GM11168 (cell line): ENCODE measurements around the gene HS6ST3.
"Not testable (repeated sequence)": the region's sequence is repeated elsewhere in the genome, so short reads cannot be mapped to it uniquely, and the experiment has no call there.

ENCODE experiments used
- in situ Hi-C: fragments of 300-500 bp; cut with MboI; formaldehyde crosslinking; loops from one replicate; pipeline ENCODE4 v1.12.0; 2022; ENCODE audit warnings: low sequenced_read_pairs; ENCODE audit not compliant: unreplicated experiment

Gene HS6ST3

DNA sequence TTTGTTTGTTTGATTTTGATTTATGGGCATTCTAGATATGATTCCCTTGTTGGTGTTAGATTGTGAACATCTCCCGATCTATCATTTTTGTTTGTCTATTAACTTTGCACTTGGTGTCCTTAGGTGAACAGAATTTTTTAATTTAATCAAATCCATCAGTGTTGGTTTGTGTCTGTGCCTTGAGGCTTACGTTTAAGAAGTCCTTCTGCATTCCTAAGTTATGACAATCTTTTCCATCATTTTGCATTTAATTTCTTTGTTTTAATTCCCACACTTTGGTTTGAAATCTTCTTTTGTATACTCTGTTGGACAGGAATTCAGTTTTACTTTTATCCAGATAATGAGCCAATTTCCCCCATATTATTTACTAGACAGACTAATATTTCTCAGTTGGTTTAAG, 421.7 kb downstream of the HS6ST3 start:
- in situ Hi-C loops, result no loop called here

DNA sequence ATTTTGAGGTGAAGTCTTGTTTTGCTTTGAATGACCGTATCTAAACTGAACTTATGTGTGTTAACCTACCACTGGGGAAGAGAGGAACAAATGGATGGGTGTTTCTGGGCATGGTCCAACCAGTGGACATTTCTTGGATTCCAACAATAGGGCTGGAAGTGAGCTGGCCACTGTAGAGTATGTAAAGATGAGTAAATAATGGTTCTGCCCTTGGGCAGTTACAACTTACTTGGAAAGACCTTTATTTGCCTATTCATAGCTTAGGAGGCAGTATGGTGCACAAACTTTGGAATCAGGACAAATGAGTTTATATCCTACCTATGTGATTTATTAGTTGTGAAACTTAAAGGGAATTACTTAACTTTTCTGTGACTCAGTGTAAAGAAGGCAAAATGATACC, 429.5 kb downstream of the HS6ST3 start:
- in situ Hi-C loops, result no loop called here

DNA sequence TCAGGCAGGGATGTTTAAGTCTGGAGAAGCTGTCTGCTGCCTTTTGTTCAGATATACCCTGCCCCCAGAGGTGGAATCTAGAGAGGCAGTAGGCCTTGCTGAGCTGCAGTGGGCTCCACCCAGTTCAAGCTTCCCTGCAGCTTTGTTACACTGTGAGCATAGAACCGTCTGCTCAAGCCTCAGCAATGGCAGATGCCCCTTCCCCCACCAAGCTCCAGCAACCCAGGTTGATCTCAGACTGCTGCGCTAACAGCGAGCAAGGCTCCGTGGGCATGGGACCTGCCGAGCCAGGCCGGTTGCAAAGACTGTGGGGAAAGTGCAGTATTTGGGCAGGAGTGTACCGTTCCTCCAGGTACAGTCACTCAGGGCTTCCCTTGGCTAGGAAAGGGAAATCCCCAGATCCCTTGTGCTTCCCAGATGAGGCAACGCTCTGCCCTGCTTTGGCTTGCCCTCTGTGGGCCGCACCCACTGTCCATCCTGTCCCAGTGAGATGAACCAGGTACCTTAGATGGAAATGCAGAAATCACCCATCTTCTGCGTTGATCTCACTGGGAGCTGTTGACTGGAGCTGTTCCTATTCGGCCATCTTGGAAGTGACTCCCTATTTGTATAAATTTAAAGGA, 434.6 kb downstream of the HS6ST3 start:
- in situ Hi-C loops, result not testable (repeated sequence)

DNA sequence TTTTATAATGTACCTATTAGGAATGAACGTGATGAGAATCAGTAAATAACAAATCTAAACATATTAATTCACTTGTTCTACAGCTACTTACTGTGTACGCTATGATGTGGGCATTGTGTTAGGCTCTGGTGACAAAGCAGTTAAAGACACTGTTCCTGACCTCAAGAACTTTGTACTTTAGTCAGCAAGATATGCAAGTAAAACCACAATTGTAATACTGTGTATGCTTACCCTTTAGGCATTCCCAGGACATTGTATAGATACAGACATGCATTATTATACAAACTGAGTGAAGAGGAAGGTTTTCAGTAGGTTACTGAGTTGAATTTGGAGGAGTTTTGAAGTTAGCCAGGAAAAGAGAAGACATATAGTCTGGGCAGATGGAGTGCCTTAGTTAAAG, 435.8 kb downstream of the HS6ST3 start:
- in situ Hi-C loops, result no loop called here

DNA sequence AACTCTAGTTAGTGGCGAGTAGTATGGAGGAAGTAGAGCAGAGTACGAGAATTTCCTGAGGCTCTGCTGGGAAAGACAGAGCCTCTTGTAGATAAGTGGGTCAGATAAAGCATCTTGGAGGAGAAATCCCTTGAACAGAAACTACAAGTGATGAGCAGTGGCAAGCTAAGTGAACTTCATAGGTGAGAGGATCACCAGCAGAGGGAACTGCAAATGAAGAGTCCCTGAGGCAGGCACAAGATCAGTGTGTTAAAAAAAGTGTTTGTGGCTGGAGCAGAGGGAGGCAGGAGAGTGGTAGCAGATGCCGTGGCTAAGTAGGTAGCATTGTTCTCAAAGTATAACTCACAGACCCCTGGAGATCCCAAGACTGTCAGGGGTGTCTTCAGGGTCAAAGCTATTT, 437.6 kb downstream of the HS6ST3 start:
- in situ Hi-C loops, result no loop called here

DNA sequence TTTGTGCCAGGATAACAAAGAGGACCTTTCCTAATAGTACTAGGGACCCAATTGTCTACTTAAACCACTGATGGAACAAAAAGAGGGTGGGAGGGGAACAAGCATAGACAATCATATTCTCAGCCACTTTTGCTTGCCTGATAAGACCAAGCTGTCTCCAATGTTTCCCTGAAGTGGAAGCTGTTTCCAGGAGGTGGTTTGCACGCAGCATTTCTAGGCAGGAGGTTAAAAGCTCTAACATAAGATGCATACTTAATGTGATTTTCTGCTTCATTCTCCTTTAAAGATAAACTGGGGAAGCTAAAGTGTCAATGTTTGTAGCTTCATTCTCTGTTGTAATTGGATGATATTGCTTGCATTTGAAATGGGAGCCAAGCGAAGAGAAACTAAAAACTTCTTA, 442.9 kb downstream of the HS6ST3 start:
- in situ Hi-C loops, result no loop called here

DNA sequence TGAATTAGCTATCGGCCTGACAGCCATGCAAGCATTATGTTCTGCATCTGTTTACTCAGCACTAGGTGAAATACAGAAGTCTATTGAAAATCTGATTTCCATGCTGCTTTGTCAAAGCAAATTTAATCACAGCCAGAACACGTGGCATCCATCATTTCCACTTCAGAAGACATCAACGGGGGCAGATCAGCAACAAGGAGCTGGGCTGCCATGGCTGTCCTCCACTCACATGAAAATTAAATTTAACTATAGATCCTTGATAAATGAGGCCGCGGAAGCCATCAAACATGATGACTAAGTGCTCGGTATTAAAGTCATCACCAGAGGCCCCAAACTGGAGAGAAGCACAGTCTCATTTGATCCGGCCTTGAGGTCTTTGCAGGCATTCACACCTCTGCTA, 443.5 kb downstream of the HS6ST3 start:
- in situ Hi-C loops, result no loop called here

DNA sequence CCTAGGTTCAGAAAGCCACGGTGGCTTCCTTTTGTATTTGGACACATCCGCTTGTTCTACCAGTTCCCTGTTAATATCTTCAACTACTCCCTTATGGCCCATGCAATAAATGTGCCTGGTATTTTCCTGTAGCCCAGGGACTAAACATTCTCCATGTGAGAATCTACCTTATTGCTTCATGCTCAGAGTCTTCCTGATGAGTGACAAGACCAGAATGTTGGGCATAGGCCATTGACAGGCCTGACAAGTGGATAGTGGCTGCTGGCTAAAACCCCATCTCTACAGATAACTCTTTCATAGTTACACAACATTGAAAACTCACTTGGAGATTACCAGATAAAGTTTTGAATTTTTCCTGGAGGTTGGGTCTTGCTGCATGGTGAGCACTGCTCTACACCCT, 449.9 kb downstream of the HS6ST3 start:
- in situ Hi-C loops, result no loop called here

DNA sequence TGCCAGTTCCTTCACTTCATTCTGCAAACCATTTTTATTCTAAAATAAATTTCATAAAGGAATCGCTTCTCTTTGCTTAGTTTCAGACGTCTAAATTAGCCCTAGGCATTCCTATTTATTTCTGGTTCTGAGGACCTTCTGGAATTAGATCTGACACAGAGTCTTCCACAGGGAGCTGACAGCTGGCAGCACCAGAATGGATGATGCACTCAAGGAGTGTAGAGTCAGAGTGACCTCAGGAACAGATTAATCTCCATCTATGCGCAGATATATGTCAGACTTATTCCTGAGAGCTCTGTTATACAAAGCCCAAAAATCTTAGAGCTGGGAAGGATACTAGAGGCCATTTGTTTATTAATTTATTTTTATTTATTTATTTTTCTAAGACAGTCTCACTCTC, 450.8 kb downstream of the HS6ST3 start:
- in situ Hi-C loops, result no loop called here

DNA sequence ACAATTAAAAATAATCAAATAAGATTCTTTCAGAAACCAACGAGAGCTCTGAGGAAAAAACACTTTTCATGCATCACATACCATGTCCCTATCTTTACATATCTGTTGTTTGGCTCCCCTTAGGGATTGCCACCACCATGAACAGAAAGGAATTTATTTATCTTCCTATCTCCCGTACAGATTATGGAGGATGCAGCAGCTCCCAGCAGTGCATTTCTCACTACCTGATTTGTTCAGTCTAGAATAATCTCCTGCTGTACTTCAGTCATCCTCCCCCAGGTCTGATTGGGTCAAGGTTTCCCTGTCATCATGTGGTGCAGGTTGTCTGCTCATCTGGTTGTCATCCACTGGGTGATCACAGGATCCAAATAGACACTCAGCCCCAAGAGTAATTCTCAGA, 453.1 kb downstream of the HS6ST3 start:
- in situ Hi-C loops, result no loop called here

DNA sequence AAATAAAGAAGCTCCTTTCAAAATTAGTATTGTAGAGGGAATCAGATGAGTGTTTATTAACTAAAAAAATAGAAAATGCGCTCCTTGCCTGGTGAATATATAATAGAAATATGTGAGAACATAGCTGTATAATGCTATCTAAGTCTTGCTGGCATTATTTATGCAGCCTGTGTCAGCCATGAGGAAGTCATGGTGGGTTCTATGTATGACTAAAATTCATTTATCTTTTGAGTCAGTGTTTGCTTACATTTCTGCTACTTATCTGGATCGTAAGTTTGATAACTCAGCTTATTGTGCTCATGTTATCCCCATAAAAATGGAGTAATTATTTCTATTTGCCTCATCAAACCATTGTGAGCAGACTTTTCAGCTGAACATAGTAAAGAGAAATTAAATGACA, 455.1 kb downstream of the HS6ST3 start:
- in situ Hi-C loops, result no loop called here

DNA sequence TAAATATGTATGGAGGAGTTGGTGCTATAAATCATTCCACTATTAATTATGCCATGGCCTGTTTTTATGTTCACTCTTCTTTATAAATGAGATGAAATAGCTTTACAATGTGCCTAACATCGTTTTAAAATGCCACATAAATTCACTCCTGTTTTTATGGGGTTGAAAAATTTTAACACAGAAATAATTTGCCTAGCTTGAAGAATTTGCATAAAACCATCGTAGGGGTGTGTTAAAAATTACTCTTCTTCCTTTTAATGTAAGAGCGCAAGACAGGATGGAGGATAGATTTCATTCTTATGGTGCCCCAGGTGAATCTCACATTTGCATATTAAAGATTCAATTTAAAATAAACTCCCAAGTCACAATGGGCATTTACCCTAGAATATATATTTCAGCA, 456.6 kb downstream of the HS6ST3 start:
- in situ Hi-C loops, result no loop called here

DNA sequence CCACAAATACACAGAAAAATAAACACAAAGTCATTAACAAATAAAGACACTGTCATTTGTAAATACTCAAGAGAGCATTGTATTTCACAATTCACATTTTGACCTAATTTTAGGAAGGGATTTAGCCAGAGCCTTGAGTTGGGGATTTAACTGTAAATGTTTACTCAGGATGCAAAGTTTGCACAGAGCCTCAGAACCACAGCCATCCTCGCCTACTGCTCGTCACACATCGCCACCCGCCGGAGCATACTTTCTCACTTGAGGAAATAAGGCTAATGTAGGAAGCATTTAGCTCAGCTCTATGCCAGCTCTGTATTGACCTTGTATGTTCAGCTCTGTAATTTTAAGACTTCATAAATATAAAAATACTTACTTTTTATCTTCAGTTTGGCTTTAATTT, 461.6 kb downstream of the HS6ST3 start:
- in situ Hi-C loops, result no loop called here

DNA sequence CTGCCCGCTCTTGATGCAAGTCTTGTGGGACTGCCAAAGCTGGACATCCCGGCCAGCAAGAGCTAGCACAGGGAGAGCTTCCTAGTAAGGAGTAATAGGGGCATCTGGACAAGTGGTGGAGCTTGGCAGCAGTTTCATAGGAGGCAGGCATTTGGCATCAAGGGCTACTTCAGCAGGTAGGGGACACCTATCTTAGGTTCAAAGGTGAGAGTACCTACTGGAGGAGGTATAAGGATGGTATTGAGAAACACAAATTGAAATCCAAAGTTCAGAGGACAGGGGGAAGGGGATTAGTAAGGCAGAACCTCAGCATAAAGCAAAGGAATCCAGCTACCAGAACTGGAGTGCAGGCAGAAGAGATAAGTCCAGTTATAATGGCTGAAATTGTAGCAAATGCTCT, 462.7 kb downstream of the HS6ST3 start:
- in situ Hi-C loops, result no loop called here

DNA sequence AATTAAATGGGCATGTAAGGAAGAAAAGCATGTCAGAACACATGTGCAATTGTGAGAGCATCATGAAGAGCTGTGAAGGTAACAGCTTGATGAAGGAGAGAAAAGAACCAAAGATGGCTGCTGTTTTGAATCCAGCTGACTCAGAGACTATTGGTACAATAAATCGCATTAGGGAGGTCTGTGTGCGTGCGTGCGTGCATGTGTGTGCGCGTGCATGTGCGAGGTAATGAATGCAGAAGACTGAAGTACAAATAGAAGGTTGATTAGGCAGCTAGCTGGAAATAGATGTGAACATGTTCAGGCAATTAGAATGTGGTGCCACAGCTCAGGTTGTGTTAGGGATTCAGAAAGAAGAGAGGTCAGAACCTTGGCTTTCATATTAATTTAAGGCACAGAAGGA, 463.9 kb downstream of the HS6ST3 start:
- in situ Hi-C loops, result no loop called here

DNA sequence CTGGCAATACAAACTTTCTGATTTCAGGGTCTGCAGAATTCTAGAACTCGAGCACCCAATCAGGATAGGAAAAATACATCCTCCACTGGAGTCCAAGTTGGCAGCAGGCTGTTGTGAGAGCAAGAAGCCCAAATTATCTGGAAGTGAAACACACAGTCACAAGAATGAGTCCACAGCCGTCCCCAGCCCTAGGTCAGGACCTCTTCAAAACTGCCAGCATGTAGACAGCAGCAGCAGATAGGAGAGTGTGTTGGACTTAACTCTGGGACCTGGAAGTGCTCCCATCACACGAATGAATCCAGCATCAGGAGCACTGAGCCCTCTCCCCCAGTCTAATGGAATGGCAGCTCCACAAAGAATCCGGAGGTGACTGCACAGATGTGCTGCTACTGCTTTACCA, 483.7 kb downstream of the HS6ST3 start:
- in situ Hi-C loops, result no loop called here

DNA sequence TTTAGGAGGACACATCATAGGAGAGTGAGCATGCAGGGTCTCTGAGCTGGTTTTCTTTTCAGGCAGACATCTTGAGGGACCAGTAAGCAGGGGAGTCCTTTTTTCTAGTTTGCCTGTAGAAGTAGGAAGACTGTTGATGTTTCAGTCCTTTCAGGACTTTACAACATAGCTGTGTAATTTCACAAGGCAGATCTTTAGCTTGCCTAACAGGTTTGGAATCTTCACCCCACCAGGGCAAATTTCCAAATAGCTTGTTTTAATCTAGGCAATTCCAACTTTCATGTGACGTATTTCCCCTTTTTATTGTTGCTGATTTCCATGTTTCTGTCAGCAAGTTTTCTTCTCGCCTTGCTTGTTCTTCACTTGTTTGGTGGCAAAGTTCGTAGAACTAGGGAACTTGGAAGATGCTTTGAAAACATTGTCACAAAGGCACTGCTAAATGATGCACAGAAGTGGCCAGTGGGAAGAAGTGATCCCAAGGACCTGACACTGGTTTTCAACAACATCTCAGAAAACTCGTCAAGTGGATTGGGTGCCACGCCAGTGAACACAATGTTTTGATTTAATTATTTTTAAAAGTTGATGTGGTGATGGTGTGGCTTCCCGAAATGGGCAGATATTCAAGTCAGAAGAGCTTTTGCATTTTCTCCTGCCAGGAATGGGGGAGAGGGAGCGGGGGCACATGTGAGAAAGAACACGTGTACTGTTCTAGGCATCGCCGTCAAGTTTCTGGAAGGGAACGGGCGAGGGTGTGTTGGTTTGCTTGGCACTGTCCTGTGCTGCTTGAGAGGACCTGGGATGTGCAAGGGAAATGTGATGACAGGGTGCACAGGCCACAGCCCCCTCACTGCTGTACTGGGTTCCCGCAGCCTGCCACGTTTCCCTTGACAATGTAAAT, 485.8 kb downstream of the HS6ST3 start:
- in situ Hi-C loops, result no loop called here

DNA sequence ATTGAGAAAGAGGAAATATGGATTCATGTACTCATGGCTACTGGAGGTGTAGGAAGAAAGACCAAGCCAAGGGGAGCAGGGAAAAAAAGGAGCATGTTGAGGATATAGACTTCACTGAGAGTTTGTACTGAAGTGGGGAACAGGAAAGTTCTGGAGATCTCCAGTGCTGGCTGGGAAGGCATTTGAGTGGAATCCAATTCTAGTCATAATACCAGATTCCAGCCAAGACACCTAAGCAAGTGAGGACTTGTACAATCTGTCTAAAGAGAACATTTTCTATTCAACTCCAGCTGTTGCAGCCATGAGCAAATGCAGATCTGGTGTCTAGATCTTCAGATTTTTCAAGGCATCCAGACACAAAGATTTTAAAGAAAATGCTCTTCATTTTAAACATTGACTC, 491.8 kb downstream of the HS6ST3 start:
- in situ Hi-C loops, result no loop called here

DNA sequence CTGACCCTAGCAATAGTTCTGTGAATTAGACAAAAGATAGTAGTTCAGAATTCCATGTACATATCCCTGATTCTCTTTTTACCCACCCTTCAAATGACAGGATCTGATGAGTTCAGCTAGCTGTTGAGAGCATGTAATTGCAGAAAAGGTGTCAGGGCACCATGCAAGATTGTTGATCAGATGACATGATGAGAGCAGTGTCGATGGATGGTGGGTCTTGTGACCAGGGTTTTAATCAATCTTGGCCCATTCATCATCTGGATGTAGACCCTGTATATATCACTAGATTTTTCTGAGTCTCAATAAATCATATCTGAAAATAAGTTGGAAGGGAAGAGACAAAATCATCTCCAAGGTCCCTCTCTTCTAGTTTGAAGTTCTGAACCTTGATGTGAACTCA, 525.3 kb downstream of the HS6ST3 start:
- in situ Hi-C loops, result no loop called here

DNA sequence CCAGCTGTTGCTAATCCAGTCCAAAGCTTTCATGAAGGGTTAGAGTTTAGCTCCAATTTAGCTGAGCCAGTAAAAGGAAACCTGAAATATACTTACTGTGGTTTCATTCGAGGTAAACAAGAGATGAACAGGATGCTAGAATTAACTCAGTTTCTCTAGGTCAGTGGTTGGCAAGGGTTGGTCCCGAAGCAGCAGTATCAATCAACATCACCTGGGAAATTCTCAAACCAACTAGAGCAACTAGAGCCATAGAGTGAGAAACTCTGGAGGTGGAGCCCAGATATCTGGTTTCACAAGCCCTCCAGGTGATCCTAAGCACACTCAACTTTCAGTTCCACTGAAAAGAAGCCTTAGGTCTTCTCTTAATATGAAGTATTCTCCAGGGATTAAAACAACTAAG, 527.6 kb downstream of the HS6ST3 start:
- in situ Hi-C loops, result no loop called here

DNA sequence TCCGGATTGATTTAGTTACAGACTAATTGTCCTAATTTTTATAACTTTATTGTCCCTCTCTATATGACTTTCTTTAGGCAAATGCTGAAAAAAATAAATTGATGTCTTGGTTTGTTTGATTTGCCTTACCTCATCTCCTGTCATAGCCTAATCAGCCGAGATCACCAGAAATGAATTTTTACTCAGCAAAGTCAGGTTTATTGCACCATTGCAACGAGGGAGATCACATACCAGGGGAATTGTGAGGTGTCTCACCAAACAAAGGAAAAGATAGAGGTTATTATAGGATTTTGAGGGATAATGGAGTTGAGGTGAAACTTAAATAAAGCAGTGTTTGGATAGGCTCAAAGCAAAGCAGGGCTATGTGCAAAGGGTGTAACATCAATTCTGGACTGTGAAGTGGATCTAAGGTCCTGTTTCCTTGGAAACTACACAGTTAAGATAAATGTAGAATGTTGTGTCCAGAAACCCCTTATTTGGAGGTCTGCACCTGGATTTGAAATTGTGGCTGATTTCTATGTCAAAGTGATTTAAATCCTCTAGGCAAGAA, 531.8 kb downstream of the HS6ST3 start:
- in situ Hi-C loops, result no loop called here

DNA sequence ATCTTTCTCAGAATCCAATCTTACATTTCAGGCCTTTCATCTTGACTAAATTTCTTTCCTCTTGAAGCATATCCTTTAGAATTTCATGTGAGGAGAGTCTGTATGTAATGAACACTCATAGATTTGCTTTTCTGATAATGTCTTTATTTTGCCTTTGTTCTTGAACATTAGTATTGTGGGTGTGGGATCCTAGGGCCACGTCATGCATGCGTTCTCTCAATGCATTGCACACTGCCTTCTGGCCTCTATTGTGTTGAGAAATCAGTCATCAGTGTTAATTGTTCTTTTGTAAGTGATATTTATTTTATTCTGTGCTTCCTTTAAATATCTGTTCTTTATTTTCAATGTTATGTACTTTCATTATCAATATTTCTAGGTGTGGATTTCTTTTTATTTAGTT, 539.4 kb downstream of the HS6ST3 start:
- in situ Hi-C loops, result no loop called here
